Activated CD8-positive, alpha-beta memory T cell treated with anti-CD3 and anti-CD28 coated beads, Interleukin-2, amount 50 U/mL, for 48 hours (primary cell): ENCODE results near the gene FAM171A2.
"Not testable (repeated sequence)": the region's sequence is repeated elsewhere in the genome, so short reads cannot be mapped to it uniquely, and the experiment has no call there.

ENCODE experiments used
- DNase-seq: peaks from one replicate; pipeline ENCODE4 v3.0.0-alpha.2; 2020

The FAM171A2 gene

DNA sequence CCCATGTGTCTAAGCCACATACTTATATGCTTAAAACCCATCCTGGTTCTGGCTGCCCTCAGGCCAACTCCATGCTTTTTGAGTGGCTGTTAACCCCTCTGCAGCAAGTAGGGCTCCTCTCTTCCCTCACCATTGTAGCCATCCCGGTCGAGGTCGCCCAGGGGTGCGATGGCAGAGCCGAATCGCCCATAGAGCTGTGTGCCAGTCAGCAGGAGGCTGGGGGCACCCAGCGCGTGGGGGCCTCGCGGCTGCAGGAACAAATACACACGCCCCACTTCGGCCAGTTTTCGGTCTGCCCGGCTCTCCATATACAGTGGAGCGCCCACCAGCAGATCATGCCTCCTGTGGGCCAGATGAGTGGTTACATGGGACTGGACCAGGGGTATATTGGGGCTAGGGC is 19.7 kb upstream of the FAM171A2 start:
- DNase-seq = no peak

DNA sequence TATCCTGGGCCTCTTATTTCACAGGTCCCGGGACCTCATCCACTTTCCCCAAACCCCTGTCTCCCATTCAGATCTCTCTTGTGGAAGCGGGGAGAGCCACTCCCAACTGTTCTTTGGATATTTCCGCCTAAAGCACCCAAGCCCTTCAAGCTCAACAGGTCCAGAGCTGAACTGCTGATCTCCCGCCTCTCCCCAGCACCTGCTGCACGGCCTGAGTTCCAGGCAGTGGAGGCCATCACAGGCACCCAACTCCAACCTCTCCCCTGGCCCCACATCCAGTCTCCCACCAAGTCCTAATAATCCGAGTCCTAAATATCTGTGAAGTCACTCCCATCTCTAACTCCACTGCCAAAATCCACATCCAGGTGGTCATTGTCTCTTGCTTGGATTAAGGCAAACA is 19.3 kb upstream of the FAM171A2 start:
- no peak for DNase-seq

DNA sequence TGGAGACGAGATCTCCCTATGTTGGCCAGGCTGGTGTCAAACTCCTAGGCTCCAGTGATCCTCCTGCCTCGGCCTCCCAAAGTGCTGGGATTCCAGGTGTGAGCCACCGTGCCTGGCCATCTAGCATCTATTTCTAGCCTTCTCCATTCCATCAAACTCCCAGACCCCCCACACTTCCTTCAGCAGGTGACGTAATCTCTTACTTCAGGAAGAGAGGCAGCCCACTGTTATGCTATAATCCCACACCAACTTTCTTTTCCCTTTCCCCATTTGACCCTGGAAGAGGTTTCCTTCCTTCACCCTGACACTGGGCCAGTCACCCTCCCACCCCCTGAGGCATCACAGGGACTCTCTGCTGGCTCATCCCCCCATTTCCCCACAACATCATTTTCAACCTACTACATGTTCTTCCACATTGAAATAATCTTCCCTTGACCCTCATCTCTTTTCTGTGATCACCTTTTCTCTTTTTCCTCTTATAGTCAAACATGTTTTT is 18.2 kb upstream of the FAM171A2 start:
- no peak for DNase-seq

DNA sequence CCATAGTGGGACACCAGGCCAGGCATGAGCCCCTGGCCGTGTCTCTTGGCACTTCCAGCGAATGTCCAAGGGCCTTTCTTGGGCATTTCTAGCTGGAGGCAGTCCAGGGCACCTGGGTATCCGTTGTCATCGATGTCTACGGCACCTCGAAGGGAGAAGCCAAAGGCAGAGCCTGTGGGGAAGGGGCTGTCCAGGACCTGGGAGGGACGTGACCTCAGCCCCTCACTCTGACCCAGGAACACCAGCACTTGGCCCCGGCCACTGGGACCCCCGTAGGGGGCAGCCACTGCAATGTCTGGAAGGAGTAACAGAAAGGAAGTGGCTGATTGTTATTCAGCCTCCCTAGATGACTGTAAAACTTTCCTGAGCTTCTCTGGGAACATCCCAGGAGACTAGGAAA is 17.1 kb upstream of the FAM171A2 start:
- no peak for DNase-seq

DNA sequence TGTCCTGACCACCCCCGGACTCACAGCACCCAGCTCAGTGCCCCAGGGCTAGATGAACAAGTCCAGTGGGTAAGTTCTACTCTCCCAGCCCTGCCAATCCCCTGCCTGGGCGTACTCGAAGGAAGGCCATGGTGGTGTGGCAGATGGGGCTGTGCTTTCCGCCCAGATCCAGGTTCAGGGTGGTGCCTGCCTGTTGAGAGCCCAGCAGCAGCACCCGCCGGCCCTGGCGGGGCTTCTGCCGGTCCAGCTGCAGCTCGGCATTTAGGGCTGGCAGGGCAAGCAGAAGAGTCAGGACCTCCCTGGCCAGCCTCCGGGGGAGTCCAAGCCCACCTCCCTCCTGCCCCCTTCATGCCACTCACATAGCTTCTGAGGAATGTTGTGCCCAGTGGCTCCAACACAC is 16.2 kb upstream of the FAM171A2 start:
- no peak for DNase-seq

DNA sequence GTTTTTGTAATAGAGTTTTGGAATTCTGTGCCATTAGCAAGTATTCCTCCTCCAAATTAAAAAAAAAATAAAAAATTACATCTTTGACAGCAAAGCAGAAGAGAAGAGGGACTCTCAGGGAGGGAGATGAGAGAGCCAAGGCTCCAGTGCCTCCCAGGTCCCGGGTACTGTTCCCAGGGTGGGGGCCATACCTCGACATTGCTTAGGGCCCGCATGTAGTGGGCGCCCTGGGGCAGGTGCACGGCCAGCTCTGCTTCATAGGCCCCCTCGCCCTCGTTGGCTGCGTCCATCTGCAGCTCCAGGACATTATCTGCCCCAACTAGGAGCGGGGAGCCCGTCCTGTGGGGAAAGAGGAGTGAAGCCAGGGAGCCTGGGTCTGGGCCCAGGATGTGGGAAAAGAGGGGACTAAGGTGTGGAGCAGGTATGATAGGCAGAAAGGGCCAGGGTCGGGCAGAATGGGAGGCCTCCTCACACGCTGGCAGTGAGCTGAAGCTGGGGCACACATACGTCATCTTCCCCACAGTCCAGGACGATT is 14.6 kb upstream of the FAM171A2 start:
- DNase-seq = no peak

DNA sequence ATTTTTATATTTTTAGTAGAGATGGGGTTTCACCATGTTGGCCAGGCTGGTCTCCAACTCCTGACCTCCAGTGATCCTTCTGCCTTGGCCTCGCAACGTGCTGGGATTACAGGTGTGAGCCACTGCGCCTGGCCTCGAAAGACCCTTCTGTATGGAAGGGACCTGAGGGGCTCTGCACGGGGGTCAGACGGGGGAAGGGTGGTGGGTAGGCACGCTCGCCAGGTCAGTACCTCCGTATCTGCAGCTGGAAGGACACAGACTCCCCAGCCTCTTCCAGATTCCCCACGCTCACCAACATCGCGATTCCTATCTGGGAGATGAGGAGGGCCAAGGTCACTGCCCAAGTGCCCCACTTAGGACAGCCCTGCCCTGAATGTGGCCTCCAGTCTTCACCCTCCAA is 13.1 kb upstream of the FAM171A2 start:
- no peak for DNase-seq

DNA sequence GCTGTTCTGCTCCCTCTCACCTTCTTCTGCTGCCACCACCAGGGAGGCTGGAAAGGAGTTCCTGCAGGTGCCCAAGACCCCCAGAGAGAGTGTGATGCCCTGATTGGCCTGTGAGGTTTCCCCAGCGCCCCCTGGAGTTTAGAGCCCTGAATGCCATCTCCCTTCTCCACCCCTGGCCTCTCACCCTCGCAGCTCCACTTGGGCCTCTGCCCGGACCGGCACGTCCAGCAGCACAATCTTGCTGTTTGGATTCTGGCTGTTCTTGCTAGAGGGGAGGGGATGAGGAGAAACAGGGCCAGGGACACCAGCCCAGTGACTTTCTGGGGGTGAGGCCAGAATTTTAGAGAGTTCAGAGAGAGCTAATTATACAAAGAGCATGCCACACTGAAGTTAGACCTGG is 12.5 kb upstream of the FAM171A2 start:
- DNase-seq = no peak

DNA sequence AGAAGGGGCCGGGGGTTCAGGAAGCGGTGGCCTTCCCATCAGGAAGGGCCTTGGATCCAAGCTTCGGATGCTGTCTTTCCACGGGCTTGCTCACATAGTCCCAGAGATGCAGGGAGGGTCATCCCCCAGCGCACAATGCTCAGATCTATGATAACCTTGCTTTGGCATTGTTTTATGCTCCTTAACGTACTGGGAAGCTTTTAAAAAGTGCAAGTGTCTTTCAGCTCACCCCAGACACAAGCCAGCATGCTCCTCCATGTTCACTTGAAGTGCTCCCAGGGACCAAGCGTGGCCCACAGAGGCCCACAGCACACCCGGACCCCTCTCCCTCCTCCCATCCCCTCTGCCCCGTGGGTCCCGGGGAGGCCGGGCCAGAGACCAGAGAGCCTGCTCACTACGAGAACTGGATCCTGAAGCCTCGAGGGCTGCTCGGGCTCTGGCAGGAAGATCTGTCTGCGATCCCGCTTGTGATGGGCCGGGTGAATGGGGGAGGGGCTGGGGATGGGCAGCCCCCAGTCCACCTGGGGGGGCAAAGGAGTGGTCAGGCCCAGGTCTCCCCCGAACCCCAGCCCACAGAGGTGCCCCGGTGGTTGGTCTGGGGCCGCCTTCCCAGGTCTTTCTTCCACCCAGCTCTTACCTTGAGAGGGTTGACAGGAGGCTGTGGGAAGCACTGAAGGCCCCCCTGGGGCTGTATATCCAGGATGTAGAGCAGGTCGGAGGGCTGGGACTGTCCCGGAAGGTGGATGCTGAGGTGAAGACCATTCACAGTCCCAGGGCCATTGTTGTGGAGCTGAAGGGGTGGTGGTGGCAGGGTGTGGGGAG is 11.8 kb upstream of the FAM171A2 start:
- DNase-seq = no peak

DNA sequence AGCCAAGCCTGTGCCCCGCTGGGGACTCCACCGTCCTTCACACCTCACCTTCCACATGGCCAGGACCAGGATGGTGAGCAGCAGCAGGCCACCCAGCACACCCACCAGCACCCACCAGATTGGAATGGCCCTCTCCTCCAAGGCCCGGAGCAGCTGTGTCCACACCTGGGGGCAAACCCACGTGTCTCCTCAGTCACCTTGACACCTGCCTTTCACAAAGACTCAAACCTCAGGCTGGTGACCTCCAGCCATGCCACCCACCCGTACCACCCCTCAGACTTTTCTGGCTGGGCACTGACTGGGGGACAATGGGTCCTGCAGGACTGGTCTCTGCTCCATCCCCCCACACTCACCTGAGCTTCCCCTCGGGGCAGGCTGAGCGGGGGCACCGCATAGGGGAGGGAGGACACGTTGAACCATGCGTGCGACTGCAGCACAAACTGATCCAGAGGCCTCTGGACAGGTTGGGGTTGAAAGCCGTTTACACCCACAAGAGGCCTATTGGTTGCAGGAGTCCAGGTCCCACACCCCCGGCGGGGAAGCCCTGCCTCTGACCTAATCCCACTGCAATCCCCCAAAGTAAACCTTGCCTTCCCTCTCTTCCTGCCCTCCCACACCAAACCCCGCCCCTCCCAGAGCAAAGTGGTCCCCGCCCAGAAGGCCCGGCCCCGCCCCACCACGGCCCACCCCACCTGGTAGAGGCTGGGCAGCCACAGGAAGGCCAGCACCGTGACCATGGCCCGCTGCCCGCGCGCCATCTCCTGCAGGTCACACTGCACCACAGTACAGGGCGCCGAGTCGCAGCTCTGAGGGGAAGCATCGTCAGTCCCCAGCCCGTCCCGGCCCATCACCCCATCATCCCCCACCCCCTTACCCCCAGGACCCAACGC is 10.9 kb upstream of the FAM171A2 start:
- no peak for DNase-seq

DNA sequence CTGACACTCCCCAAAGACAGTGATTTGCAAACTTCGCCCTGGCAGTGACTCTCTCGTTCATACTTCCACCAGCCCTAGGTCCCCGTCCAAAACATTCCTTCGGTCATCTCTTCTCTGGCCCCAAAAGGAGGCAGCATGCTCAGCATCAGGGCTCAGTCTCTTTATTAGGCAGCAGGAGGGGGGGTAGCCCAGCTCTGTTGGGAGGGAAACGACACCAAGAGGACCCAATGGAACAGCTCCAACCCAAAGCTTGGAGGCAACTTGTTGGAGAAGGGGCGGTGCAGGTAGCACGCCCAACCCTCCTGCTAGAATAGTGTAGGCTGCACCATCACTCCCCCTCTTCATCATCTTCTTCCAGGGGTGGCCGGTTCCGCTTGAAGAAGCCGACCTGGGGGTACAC is 8.4 kb upstream of the FAM171A2 start:
- no peak for DNase-seq

DNA sequence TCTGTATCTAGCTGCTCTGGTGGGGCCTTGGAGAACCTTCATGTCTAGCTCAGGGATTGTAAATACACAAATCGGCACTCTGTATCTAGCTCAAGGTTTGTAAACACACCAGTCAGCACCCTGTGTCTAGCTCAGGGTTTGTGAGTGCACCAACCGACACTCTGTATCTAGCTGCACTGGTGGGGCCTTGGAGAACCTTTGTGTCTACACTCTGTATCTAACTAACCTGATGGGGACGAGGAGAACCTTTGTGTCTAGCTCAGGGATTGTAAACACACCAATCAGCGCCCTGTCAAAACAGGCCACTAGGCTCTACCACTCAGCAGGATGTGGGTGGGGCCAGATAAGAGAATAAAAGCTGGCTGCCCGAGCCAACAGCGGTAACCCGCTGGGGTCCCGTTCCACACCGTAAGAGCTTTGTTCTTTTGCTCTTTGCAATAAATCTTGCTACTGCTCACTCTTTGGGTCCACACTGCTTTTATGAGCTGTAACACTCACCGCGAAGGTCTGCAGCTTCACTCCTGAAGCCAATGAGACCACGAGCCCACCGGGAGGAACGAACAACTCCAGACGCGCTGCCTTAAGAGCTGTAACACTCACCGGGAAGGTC is 5.9 kb upstream of the FAM171A2 start:
- DNase-seq = not testable (repeated sequence)

DNA sequence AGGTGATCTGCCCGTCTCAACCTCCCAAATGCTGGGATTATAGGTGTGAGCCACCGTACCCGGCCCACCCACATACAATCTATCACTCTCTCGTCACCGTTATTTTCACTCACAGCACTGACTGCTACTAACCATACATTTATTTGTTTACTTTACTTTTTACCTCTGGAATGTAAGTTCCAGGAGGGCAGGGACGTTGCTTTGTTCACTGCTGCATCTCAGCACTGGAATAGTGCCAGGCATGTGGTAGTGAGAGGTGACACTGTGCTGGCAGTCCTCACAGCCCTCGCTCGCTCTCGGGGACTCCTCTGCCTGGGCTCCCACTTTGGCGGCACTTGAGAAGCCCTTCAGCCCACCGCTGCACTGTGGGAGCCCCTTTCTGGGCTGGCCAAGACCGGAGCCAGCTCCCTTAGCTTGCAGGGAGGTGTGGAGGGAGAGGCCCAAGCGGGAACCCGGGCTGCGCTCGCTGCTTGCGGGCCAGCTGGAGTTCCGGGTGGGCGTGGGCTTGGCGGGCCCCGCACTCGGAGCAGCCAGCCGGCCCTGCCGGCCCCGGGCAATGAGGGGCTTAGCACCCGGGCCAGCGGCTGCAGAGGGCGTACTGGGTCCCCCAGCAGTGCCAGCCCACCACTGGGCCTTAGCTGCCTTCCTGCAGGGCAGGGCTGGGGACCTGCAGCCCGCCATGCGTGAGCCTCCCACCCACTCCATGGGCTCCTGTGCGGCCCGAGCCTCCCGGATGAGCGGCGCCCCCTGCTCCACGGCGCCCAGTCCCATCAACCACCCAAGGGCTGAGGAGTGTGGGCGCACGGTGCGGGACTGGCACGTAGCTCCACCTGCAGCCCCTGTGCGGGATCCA is 5.0 kb upstream of the FAM171A2 start:
- not testable (repeated sequence) for DNase-seq

DNA sequence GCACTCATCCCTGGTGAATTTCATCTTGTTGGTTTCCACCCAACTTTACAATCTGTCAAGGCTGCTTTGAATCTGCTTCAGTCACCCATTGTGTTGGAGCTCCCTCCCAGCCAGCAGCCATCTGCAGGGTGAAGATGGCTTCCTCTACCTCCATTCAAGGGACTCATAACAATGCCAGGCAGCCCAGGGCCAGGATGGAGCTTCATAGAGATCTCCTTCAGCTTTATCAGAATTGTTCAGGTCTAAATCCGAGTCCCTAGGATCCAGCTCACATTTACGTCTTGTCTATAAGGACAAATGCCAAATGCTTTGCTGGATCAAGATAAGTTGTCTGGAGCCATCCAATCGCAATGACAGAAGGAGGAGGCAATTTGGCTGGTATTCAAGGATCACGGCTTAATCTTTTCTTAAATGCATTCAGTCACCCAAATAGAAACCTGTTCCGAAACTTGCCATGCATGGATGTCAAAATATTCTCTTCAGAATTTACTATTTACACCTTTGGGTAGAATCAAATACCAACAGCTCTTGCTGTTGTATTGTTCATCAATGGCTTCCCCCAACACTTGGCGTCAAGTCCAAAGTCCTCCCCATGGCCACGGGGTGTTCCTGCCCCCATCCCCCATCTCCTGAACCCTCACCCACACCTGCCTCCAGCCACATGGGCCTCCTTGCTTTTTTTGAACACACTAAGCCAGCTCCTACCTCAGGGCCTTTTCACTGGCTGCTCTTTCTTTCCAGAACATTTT is 3.8 kb upstream of the FAM171A2 start:
- no peak for DNase-seq

DNA sequence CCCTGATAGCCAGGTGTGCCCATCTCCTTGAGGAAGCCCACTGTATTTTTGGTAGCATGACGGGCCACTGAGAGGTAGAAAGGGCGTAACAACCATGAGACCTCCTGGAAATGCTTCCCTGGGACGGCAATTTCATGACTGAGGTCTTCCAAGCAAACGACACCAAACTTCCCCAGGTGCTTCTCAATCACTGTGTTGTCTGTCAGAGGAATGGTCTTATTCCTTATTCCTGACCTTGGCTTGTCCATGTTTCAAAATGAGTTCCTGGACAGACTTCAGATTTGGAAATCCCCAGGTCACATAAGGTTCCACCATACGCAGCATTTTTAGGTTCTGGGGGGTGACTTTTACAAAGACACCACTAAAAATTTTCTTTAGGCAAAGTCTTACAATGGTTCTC is 1.4 kb upstream of the FAM171A2 start:
- DNase-seq = not testable (repeated sequence)

DNA sequence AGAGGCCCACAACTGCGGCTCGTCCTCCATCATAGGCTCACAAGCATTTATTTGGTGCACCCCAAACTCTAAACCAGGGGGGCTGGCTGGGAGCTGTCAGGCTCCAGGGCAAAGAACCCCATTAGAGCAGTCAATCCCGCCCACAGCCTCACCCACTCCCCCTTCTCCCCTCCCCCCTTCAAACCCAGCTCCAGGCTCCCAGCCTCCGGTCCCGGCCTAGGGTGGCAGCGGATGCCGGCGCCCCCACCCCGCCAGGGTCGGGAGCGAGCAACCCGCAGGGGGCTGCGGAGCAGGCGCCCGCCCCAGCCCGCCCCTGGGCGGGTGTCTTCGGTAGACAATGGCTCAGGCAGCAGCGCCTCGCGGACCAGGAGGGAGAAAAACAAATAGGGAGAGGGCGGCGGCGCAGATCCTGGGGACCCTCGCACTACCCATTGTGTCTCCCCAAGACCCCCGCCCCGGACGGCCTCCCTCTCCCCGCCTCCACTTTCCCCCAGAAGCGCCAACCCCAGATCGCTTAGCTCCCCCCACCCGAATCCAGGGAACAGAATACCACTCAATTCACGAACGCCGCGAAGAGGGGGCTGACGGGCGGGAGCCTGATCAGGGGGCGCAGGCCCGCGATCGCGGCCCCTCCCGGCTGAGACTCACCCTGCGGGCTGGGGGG is 572 bp downstream of the FAM171A2 start:
- no peak for DNase-seq

DNA sequence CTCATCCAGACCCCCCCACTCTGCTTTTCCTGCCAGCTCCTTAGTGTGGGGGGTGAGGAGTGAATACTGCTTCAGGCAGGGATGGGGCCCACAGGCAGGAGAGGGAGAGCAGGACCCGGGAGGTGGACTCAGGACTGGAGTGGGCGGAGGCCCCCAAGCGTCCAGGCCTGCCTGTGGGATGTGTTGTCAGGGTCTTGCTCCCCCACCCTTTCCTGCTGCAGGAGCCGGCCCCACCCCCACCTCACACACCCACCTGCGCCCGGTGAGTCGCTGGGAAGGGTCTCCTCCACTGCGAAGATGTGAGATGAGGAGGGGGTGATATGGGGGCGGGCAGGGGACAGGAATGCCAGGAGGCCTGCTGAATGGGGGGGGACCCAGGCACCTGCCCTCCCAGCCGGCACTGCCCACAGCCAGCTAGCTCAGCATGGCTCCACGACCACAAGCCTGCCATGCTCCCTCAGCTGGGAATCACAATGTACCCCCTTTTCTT is 1.1 kb downstream of the FAM171A2 start:
- no peak for DNase-seq

DNA sequence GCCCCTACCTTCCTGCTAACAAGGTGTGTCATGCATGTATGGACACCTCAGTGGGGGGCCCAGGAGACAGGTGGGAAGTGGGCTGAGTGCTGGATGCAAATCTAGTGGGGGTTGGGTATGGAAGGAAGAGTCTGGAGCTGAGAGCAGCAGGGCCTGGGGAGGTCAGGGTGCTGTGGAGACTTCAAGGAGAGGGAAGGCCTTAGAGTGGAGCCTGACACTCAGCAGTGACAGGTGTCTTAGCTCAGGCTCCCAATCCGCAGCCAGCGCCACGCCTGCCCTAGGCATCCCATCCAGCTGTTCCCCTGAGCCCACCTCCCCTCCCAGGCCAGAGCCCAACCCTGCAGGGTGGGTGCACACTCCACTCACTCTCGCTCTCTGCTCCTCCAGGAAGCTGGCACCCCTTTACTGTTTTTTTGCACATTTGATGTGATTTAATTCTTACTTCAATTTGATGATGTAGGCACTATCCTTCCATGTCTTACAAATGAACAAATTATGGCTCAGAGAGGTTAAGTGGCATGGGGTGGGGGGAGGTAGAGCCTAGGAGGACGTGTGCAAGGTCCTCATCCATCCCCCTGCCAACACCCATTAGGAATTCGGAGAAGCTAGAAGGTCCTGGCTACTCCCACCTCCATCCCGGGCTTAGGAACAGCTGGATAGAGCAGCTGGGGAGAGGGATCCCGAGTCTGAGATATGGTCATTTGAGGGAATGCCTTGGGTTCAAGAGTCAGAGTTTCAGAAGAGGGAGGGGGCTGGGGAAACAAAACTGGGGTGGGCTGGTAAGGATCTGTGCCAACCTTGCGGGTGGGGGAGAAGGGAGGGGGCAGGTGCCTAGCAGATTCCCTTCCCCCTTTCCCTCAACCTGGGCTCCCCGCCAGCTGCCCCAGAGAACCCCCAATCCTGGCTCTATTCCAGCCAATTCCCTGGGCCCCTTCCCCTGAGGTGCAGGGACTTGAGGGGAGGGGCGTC is 2.1 kb downstream of the FAM171A2 start:
- DNase-seq = no peak

DNA sequence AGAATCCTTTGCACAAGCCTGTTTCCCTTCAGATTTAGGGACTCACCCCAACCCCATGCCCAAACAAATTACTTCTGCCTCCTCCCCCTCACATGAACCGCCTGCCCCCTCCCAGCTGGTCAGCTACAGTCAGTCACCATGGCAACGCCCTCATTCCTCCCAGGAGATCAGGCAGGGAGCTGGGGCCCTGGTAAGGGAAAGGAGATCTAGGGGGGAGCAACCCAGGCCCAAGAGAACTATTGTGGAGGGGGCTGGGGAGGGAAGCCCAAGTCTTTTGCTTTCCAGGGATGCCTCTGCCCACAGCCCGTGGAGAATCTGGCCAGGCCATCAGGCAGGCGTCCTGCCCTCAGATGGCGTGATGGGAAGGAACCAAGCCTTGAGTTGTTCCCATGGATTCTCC is 2.8 kb downstream of the FAM171A2 start:
- DNase-seq = no peak

DNA sequence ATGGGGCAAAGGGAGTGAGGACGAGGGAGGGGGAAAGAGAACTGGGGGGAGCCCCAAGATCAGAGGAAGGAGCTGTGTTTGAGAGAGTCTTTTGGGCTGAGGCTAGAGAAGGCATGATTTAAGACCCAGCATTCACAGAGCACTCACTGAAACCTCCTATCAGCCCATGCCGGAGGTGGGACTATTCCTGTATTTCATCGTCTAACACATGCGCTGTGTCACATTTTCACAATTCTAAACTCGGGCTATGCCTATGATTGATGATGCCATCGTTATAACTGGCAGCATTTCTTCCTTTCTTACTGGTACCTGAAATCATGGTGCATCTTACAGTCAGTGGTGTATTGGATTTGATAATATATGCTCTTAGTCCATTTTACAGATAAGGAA is 3.5 kb downstream of the FAM171A2 start:
- DNase-seq = no peak
